GM21381 (cell line): ENCODE measurements around the gene PRKCD.
"Not testable (repeated sequence)": the region's sequence is repeated elsewhere in the genome, so short reads cannot be mapped to it uniquely, and the experiment has no call there.

Experiments
- ATAC-seq: cut with Tn5 transposase; IDR thresholded peaks from one replicate; pipeline ENCODE4 v1.9.1; 2021; ENCODE audit warnings: mild to moderate bottlenecking, moderate library complexity; ENCODE audit not compliant: unreplicated experiment

PRKCD gene

DNA sequence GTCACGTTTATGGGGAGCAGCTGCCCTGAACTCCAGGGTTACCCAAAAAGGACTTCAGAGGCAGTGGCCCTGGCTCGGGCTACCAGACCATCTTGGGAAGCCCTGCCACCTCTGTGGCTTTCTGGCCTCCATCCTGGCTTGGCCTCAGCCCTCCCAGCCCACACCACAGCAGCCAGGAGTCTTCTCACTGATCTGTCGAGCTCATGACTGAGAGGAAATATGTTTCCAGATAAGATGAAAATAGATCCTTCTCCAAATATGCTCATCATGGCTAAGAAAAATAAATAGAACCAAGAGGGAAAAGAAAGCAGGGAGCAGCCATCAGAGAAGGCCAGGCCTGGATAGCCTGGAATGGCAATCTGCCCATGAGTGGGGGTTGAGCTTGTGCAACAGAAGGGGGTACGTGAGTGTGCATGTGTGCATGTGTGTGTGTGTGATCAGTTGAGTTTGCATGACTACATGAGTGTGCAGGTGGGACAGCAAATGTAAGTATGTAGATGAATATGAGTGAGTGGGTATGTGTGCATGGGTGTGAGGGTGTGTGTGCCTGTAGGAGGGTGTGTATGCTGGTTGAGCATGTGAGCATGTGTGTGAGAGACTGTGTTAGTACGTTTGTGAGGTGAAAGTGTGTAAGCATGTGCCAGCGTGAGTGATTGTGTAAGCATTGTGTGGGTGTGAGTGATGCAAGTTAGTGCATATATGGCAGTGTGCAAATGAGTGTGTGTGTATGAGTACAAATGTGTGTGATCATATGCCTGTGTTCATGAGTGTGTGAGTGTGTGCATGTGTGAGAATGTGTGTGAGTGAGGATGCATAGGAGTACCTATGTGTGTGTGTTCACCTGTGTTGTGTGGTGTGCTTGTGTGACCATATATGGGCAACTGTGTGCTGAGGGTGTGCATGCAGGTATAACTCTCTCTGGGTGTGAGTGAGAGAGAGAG is 20.8 kb upstream of the PRKCD start:
- no peak for ATAC-seq

DNA sequence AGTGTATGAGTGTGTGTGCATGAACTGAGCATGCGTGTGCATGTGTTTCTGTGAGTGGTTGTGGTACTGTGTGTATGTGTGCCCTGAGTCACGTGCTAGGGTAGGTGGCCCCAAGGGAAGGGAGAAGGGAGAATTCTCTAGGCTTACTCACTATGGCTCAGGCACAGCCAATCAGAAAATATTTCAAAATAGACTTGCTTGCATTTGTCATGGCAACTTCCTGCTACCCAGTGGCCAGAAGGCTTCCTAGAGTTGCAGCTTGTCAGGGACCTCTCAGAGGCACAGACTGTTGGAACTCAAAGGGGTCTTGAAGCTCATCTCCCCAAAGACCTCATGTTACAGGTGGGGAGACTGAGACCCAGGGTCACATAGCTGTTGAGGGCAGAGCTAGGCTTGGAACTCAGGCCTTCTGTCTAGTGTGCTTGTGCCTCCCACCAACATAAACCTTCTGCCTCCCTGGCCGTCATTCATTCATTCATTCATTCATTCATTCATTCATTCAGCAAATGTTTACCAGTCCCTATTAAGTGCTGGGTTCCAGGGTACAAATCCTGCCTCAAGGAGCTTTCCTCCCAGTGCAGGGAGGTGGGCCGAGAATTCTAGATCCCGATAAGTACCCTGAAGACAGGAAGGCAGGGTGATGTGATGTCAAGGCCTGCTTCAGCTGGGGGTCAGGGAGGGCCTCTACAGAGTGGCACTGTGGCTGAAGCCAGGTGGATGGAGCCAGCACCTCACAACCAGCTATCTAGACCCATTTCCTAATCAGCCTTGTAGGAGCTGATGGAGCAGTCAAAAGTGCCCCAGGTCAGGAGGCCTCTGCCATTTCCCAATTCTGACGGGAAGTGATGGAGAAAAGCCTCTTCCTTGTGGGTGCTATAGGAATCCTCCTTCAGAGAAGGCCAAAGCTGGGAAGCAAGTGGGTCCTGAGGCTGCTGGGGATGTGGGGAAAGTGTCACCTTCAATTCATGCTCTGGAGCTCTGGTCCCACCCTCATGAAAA is 19.9 kb upstream of the PRKCD start:
- no peak for ATAC-seq

DNA sequence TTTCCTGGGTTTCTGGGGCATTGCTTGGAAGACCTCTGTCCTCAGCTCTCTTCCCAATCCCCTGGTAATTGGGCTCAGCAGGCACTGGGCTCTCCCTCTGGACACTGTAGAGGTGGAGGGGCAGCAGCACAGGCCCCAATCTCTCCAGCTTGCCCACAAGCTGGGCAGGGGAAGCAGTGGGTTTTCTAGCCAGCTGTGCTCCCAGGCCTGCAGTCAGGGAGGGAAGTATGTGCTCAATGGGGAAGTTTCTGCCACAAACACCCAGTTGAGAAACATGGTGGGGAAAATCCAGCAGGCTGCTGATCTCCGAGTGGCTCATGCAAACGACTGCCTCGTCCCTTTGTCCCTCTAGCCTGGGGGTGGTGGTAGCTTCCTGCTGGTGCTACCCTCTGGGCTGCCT is 18.0 kb upstream of the PRKCD start:
- no peak for ATAC-seq

DNA sequence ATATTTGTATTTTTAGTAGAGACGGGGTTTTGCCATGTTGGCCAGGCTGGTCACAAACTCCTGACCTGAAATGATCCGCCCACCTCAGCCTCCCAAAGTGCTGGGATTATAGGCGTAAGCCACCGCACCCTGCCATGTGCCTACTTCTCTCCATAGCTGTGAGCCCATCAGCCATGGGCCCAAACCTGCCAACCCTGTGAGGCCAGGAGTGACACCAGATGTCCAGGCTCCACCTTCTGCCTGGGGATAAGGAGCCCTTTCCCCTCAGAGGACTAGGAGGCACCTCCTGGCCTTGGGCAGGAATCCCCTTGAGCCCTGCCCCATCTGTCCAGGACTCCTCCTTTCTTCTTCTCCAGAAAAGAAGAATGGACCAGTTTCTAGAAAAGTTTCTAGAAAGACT is 16.6 kb upstream of the PRKCD start:
- ATAC-seq = no peak

DNA sequence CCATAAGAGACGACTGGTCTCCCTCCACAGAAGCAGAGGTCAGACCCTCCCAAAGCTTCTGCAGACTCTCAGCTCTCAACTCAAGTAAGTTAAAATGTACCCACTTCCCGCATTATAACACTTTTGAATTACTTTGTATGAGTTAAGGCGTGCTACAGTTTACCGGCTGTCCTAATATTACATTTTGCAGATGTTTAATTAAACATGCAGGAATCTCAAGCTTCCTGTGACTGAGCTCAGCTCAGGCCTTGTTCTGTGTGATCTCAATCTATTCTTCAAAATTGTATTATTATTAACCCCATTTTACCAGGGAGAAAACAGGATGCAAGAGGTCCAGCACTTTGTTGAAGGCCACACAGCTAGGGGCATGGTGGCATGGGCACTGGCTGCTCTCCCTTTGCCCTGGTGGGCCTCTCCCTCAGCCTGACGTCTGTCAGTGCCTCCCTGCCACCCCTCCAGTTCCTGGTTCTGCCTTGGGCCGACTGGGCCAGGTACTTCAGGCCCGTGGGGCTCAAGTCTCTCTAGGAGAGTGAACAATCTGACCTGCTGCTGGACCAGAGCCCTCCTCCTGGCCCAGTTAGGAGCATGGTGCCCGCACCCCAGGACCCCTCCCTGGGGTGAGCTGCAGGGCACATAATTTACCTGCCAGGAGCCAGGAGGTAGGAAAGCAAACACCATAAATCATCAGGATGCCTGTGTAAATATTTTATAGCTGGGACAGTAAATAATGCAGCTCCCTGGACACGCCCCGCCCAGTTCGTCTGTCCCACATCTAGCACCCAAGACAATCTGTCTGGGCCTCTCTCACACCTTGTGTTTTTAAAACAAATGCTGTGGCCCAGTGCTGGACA is 15.9 kb upstream of the PRKCD start:
- ATAC-seq = no peak

DNA sequence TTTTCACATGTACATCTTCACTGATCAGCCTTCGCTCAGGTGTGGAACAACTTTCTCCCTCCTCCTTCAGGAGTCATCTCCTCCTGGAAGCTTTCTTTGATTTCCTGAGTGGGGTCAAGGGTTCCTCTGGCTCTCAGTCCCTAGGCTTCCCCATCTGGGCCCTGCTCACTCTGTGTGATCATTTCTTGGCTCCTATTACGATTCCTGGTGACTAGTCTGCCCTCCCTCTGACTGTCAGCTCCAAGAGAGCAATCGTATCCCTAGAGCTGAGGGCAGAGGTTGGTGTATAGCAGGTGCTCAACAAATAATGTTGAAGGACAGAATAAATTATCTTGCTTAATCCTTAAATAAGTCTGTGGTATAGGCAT is 15.3 kb upstream of the PRKCD start:
- ATAC-seq = no peak

DNA sequence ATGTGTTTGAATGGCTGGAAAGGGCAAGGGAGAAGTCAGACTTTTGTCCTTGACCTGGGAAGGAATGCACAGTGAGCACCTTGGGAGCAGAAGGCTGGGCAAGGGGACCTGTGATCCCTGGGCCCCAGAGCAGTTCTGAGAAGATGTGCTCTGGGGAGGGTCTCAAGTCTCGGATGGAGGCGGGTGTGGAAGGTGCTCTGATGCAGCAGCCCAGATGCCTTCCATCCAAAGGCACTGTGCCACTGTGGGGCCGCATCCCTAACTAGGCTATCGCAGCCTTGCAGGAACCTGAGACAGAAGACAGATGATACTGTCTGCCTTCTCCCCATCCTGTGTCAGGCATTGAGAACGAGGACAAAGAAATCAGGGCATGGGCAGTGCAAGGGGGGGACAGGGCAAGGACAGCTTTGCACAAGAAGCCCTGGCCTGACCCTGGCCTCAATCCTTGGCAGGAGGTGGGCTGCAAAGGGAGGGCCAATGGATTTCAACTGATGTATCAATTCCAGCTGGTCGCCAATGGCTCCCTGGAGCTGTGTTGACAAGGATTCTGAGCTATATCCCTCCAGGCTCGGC is 14.6 kb upstream of the PRKCD start:
- ATAC-seq = no peak

DNA sequence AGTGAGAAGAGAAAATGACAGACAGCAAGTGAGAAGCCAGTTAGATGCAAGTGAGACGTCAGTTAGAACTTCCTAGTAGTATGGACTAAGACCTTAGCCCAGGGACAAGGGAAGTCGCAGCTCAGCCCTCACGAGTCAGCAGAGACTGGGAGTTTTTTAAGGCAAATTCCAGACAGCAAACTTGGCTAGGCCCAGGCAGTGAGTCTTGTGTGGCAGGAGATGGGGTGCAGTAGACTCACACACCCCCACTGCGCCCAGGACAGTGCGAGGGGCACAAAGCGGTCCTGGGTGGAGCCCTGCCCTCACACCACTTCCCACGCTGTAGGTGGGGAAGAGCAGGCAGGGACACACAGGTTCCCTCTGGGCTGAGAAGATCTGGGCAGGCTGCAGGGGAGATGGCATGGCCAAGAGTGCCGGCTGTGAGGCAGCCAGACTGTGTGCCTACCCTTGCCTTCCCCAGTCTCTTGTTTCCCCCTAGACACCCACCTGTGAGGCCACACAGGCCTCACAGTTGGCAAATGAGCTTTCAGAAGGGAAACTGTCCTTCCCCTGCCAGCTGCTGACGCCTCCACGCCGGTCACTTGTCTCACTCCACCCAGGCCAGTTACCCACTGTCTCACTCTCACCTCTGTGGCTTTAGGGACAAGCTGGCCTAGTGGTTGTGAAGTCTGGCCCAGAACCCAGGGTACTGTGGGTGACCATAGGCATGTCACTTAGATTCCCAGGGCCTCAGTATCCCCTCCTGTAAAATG is 13.7 kb upstream of the PRKCD start:
- ATAC-seq = no peak

DNA sequence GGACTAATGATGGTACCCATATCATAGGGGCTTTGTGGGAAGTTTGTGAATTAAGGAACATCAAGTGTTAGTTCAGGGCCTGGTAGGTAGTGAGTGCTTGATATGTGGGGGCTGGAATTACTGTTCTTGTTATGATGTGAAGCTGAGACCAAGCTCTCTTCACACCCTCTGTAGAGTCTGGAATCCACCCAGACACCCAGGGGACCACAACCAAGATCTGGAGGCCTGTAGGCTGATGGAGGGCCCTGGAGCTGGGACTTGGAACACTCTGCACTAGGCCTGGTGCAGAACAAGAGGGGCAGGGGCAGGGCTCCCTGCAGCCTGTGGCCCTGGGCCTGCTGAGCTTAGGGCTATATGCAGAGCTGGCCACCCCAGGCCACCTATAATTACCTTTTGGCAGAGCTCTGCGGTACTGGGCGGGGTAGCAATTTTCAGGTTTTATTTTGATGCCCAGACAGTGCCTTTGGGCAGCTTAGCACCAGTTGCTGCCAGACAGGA is 13.1 kb upstream of the PRKCD start:
- ATAC-seq = no peak

DNA sequence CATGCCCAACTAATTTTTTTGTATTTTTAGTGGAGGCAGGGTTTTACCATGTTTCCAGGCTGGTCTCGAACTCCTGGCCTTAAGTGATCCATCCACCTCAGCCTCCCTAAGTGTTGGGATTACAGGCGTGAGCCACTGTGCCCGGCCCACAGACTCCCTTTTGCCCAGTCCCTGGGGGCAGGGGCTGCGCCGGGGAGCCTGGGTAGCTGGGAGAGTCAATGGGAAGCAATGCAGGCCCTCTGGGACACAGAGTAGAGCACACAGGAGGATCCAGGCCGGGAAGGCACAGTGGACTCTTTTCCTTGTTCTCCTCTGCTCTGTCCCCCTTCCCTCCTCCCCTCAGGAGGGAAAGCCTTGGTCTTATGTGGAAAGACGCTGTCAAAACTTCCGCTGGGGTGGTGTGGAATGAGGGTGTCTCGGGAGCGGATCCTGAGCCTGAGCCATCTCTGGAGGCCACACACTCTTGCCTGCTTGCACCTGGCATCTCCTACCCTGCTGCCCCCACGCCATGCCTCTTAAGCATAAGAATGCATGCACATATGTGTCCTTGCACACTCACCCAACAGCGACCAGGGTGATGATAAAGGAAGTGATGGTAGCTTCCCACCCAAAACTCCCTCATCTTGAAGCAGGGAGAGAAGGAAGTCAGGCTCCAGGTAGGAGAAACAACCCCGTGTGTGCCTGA is 11.9 kb upstream of the PRKCD start:
- no peak for ATAC-seq

DNA sequence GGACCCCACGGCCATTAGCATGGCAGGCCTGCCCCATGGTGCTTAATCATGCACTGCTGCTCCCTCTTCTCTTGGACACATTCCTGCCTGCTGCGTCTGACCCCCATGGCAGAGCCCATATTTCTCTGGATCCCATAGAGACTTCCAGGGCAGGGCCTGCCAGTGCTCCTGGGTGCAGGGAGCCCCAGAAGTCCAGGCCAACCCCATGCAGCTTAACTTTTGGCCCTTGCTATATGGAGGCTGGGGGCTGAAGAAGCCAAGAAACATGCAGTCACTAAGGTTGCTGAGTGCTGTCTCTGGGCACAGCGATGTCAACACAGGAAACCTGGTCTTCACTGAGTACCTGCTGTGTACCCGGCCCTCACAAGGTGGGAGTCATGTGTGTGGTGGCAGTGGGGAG is 11.3 kb upstream of the PRKCD start:
- no peak for ATAC-seq

DNA sequence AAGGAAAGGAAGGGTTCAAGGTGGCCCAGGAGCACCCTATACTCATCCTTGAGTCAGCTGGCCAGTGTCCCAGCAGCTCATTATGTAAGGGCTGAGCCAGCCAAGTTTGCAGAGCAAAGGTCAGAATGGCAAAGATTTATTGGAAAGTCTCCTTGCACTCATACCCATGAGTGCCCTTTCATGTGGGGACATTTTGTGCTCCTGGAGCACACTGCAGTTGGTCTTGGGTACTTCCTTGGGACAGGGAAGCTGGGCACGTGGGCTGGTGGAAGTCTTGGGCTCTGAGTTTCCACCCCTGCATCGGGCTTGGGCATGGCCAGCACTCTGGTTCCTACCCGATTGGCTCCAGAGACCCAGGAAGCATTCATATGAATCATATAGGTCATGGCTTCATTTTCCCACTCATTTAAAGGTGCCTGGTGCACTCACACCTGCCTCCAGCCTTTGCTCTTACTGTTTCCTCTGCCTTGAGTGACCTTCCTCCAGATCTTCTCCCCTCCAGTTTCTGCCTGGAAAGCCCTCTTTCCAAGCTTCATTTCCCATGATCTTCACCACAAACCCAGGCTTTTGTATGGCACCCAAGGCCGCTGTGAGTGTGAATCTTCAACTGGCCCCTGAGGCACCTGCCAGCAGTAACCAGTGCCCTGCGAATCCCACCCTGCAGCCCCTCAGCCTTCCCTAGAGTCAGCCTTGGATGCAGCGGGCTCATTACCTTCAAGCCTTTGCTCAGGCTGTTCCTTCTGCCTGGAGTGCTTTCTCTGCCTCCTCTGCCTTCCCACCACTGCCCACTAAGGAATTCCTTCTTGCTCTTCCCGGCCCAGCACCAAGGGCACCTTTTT is 10.5 kb upstream of the PRKCD start:
- ATAC-seq = no peak

DNA sequence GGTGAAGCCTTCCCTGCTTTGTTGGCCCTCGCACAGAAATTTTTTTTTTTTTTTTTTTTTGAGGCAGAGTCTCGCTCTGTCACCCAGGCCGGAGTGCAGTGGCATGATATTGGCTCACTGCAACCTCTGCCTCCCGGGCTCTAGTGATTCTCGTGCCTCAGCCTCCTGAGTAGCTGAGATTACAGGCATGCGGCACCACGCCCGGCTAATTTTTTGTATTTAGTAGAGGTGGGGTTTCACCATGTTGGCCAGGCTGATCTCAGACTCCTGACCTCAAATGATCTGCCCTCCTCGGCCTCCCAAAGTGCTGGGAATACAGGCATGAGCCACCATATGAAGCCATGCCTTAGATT is 9.9 kb upstream of the PRKCD start:
- ATAC-seq = not testable (repeated sequence)

DNA sequence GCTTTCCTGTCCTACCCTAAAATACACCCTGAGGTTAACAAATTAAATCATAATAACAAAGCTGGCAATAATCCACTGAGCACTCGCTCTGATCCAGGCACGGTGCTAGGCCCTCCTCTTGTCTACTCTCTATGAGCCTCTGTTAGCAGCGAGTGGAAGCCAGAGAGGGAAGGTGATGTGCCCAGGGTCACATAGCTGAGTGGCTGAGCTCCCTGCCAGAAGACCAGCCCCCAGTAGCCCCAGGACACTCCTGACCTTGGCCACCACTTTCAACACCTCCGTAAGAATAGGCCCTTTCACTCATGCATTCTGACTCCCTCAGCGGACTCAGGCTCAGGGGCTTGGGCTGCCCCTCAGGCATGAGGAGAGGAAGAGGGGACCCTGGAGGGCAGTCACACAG is 9.5 kb upstream of the PRKCD start:
- ATAC-seq = no peak

DNA sequence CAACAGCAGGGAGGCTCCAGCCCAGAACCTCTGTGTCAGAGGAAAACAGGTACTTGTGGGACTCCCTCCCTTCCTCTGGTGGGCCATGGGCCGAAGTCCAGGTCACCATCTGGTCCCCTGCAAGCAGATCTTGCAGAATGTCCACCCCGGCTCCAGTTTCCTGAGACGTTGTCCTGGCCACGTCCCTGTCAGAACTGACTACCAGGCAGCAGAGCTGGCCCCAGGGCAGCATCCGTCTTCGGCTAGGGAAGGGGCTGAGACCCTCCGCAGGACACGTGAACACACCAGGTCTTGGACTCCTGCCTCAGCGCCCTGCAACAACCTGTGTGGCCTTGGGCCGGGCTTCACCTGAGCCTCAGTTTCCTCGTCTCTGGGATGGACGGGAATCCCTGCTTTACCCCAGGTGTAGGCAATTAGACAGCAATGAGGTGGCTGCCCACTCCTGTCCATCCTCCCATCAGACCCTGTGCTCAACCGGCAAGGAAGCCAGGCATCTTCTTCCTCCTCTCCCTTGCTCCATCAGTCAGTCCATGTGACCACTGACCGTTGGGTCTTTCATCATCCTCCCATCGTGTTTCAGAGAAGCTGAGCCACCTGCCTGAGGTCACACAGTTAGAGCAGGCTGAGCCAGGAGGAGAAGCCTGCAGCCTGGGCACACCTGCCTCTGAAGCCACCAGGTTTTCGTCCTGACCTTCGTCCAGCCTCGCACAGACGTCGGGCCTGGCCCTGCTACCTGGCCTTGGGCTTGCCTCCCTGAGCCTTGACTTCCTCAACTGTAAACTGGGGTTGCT is 8.9 kb upstream of the PRKCD start:
- ATAC-seq = no peak

DNA sequence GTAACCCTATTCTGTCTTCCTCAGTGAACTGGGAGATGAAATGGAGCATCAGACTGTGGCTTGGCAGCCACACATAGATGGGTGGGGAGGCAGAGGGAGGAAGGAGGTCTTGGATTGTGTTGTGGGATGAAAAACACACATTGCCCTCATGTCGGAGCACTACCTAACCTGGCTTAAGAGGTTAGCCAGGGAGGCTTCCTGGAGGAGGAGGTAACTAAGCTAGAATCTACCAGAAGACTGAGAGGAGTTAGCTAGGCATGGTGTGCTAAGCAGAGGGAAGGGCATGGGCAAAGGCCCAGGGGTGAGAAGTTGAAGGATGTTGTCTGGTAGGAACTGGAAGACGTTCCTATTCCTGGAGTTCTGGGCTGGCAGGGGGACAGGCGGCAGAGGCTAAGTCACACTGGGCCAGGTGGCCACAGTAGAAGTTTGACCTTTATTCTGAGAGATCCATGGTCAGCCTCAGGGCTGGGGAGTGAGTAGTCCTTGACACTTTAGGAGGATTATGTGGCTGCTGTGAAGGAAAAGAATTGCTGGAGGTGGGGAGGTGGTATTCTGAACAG is 7.7 kb upstream of the PRKCD start:
- ATAC-seq = no peak

DNA sequence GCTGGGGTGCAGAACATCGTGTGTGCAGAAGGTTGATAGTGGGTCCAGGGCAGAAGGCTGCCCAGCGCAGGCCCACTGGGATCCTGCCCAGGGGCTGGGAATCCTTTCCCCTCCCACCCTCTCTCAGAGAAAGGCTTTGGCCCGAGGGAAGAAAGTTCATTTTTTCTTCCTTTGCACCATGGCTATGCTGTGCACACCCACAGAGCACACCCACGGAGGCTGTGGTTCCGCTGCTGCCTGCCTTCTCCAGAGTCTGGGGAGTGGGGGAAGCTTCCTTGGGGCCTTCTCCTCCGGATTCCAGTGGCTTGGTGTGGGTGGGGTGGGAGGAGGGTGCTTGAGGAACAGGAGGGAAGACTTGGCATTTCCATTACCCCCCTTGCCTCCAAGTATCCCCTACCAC is 7.0 kb upstream of the PRKCD start:
- no peak for ATAC-seq
